NCI-H1436 treated with DMSO at 0.1 percent for 48 hours (cell line): Measurements from ENCODE around the gene NOP56.
"Not testable (repeated sequence)": the region's sequence is repeated elsewhere in the genome, so short reads cannot be mapped to it uniquely, and the experiment has no call there.

ENCODE experiments used
- DNase-seq: peaks from one replicate; lab custom pipeline; 2025; lab: John Stamatoyannopoulos, UW

NOP56 gene

DNA sequence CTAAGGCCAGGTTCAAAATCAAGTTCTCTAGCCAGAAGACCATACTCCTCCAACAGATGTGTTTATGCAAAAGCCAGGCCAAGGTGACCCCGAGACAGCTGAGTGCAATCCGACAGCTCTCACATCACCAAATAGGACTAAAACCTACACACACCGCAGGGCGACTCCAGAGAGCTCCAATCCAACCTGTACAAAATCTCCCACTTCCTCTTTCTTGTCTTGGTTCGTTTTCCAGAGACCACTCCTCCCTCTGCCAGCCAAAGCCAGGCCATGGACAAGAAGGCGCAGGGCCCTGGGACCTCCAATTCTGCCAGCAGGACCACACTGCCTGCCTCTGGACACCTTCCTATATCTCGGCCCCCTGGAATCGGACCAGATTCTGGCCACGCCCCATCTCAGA is 11.5 kb upstream of the NOP56 start:
- no peak for DNase-seq

DNA sequence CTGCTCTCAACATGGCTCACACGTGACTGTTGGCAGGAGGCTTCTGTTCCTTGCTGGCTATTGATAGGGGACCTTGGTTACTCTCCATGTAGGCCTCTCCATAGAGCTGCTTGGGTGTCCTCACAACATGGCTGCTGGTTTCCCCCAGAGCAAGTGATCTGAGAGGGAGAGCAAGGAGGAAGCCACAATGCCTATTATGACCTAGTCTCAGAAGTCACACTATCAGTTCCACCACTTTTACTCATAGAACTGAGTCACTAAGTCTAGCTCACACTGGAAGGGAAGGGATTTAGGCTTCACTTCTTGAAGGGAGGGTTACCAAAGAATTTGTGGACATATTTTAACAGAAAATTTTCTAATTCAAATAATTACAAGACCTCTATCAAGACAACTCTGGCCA is 8.7 kb upstream of the NOP56 start:
- no peak for DNase-seq

DNA sequence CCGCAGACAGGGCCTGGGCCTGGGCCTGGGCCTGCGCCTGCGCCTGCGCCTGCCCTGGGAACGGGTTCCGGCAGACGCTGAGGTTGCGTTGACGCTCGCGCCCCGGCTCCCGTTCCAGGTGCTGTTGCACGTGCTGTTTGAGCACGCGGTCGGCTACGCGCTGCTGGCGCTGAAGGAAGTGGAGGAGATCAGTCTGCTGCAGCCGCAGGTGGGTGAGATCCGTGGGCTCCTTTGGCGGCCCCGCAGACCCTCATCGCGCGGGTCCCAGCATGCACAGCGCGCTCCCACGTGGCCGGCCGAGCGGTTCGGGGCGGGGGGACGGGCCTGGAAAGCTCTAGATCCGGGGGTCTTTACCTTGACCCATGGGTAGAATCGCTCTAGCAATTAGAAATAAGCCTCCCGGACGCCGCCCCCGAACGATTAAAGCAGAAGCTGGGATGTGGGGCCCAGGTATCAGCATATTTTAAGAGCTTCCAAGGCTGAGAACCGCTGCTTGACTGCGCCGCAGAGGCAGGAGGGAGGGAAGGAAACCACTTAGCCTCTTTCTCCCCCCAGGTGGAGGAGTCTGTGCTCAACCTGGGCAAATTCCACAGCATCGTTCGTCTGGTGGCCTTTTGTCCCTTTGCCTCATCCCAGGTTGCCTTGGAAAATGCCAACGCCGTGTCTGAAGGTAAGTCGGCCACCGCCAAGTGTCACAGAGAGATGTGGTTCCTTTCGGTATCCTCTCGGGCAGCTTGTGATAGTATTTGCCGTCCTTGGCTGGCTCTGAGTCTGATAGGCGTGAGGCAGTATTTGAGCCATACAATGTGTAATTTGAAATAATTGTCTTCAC is 508 bp downstream of the NOP56 start:
- DNase-seq = no peak

DNA sequence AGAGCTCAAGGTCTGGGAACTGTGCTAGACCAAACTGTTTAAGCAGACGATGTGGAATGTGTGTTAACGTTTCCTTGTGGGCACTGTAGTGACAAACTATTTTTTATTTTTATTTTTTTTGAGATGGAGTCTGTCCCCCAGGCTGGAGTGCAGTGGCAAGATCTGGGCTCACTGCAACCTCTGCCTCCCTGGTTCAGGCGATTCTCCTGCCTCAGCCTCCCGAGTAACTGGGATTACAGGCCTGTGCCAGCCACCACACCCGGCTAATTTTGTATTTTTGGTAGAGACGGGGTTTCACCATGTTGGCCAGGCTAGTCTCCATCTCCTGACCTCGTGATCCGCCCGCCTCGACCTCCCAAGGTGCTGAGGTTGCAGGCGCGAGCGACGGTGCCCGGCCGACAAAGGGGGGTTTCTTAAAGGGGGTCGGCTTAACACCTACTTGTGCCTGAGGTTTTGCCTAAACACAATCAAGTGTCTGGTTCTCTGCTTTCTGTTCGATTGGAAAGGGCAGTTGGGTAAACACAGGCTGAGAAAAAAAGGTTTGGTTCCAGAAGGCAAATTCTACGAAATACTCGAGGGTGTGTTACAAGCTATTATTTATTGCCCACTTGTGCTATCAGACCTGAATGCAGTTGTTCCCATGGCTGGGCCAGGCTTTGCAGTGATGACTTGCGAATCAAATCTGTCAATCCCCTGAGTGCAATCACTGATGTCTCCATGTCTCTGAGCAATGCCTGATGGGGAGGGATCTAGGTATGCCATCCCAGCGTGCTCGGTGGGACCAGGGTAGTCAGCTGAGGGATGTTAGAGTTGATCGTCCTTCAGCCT is 1.3 kb downstream of the NOP56 start:
- no peak for DNase-seq

DNA sequence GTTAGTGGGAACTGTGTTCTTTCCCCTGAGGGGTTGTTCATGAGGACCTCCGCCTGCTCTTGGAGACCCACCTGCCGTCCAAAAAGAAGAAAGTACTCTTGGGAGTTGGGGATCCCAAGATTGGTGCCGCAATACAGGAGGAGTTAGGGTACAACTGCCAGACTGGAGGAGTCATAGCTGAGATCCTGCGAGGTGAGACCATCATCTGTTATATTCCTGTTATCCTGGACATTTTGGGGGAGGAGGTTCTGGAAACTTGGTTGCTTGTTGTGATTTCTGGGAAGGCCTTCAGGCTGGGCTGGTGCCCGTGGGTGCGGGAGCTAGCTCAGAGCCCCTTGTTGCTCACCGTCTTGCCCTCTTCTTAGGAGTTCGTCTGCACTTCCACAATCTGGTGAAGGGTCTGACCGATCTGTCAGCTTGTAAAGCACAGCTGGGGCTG is 2.0 kb downstream of the NOP56 start:
- DNase-seq = no peak

DNA sequence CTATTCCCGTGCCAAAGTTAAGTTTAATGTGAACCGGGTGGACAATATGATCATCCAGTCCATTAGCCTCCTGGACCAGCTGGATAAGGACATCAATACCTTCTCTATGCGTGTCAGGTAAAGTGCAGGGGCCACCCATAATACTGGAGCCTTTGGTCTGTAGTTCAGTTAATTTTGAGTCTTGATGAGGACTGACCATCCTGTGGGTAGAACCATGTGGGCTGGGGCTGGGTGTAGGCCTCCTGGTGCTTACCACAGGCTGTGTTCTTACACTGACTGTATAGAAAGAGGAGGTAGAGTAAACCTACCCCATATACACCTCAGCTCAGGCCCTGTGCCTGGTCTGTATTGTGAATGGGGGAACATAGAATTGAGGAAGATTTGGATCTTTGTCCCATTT is 2.4 kb downstream of the NOP56 start:
- no peak for DNase-seq

DNA sequence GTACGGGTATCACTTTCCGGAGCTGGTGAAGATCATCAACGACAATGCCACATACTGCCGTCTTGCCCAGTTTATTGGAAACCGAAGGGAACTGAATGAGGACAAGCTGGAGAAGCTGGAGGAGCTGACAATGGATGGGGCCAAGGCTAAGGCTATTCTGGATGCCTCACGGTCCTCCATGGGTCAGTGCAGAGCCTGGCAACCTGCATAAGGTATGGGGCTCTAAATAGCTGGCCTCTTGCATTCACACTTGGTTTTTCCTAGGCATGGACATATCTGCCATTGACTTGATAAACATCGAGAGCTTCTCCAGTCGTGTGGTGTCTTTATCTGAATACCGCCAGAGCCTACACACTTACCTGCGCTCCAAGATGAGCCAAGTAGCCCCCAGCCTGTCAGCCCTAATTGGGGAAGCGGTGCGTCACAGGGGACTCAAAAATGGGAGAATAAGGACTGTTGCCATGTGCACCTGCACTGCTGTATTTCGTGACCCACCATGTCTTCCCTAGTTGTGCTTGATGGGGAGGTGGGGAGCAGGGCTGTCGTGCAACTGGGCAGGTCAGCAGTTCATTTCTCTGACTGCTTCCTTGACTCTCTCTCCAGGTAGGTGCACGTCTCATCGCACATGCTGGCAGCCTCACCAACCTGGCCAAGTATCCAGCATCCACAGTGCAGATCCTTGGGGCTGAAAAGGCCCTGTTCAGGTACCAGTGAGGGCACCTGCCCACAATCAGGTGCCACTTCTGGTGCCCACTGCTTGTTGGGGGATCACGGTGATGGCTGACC is 3.1 kb downstream of the NOP56 start:
- no peak for DNase-seq

DNA sequence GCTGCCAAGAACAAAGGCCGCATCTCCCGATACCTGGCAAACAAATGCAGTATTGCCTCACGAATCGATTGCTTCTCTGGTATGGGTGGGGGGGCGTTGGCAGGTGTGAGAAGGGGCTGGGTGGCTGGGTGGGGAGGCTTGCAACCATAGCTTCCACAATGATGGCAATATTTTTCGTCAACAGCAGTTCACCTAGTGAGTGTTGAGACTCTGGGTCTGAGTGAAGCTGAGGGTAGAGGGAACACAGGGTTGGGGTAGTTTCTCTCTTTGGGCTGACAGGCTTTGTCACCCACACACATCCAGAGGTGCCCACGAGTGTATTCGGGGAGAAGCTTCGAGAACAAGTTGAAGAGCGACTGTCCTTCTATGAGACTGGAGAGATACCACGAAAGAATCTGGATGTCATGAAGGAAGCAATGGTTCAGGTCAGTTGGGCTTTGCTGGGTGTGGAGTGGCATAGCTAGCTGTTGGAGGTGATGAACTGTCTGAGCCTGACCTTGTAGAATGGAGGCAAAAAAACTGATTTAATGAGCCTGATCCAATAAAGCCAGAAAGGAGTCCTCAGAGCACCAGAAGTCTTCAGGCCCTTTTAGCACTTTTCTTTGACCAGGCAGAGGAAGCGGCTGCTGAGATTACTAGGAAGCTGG is 4.2 kb downstream of the NOP56 start:
- DNase-seq = no peak

DNA sequence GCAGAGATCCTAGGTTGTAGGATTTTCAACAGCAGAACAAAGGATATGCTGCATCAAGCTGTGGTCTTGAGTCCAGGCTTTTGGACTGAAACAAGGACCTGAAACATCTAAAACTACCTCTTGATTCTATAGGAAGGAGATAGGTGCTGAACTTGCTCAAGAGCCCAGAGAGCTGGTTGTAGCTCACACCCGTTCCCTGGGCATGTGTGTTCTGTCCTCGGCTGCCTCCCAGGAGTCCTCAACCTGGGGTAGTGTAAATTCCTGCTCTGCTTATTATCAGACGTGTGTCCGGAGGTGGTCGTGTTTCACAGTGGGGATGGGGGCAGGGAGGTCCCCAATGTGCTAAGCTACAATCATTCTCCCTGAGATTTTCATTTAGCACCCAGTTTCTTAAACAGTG is 4.8 kb downstream of the NOP56 start:
- no peak for DNase-seq

DNA sequence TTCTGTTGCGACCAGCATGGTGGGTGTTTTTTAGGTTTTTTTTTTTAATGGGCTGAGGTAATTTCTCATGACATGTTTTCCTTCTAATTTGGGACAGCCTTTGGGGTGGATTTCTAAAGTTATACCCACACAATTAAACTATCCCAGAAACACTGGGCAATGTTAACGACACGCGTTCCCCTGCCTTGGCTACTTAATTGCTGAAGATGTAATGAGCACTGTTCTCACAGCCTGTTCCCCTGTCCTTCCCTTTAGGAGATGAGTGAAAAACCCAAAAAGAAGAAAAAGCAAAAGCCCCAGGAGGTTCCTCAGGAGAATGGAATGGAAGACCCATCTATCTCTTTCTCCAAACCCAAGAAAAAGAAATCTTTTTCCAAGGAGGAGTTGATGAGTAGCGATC is 5.2 kb downstream of the NOP56 start:
- no peak for DNase-seq

DNA sequence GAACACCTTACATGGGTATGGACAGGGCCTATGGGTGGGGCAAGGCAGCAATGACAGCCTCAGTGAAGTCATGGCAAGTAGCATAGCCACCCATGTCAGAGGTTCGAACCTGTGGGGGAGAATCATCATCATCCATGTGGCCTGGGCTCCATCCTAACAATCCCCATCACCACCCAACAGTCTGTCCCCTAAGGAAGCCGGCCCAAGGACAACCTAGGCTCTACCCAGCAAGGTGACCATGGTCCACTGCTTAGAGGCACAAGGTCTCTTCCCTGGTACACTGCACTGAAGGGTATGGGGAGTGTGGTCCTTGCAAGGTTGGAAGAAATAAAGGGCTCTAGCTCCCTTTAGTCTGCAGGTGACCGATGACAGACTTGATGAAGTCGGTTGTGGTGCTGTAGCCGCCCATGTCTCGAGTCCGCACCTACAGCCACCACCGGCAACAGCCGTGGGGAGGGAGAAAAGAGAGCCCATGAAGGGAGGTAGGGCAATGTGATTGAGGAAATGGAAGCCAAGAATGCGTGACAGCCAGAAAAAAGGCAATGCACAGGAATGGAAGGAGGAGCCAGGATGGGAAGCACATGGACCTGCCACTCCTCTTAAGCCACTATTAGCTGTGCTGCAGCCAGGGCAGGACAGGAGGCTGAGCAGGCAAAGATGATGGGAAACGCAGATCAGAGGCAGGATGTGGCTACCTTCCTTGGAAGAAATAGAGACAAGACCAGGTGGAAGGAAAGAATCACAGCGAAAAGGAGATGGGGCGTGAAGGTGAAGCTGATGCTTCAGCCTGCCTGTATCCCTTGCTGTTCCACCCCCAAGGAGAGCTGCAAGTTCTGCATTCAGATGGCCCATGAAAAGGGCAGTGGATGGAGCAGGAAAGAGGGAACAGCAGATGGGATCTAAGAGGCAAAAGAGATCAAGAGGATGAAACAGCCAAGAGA is 6.3 kb downstream of the NOP56 start:
- DNase-seq = no peak

DNA sequence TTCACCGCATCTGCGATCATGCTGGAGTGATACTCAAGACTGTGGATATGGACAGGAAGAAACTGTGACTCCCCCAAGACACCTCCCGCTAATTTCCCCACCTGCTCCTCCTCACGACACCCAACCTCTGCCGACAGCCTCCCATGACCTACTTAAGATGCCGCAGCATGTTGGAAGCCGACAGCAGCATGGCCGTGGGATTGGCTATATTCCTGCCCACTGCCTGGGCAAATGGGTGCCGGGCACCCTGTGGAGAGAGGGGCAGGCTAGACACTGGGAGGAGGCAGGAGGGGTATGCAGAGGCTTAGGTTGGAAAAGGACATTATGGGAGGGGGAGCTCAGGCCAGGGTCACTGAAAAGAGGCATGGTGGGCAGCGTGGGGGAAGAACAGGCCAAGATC is 7.1 kb downstream of the NOP56 start:
- no peak for DNase-seq

DNA sequence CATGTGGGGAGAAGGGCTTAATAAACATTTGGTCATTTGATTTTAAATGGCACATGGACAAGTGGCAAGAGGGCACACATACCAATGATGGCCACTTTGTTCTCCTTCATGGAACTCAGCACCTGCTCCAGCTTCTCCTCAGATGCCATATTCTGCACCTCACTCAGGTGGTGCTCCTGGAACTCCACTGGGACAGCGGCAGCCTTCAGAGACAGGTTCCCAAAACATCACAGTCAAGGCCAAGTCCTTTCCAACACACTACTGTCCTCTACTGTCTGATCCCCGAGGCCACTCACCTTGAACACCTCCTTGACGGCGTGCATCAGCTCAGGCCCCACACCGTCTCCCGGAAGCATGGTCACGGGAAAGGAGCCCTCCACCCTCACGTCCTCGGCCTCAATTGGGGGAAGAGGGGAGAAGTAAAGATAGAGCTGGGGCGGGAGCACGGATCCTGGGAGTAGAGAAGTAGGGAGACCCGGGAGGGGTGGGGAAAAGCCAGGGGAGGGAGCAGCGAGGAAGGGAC is 11.0 kb downstream of the NOP56 start:
- no peak for DNase-seq

DNA sequence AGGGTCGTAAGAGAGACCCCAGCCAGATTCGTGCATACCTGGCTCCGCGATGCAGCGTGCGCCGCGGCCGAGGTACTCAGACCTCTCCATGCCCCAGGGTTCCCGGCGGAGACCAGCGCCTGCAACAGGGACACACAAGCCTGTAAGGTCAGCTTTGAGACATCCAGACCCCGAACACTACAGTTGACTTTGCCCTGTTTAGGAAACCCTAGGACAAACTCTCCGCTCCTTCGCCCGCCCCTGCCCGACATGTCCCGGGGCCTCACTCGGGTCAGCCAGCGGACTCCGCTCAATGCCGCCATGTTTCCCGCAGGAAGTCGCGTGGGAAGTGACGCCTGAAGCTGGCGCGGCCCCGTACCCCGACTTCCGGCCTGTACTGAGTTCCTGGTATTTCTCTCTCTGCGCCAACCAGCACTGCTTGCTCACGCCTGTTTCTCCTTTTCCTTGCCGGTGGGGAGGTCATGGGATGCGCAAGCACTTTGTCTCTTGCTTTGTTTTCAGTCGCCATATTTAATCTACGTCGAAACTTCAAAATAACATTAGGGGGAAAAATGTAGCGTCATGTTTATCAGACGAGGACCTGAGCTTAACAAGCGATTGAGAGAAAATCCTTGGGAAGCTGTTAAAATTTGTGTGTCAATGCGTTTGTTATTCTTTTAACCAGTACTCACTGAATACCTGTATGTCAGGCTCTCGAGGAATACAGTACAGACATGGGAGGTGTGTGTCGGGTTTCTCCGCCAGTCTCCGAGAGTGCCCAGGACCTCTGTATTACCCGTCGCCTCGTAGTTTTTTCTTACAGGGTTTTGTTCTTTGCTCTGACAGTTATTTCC is 11.7 kb downstream of the NOP56 start, which contains the start of gene IDH3B:
IDH3B (minus strand) TSS at position 330 of the 833 bp plus-strand sequence; CDS start at position 302, 28 bp downstream.
- DNase-seq = peak; percentile 63

DNA sequence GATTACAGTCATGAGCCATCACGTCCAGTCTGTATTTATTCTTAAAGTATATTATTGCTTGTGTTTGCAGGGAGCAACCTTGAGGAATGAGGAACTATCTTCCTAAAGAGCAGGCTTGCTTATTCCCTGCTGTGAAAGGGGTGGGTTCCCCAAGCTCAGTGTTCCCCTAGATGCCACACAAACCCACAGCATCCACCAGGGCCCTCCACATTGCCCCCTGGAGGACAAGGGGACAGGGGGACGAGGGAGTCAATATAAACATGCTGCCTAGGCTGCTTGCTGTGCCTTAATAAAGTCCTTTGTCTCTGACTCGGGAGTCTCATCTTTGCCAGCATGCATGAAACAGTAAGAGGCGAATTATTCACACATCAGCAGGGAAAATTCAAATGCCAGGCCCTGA is 19.5 kb downstream of the NOP56 start:
- DNase-seq = no peak

DNA sequence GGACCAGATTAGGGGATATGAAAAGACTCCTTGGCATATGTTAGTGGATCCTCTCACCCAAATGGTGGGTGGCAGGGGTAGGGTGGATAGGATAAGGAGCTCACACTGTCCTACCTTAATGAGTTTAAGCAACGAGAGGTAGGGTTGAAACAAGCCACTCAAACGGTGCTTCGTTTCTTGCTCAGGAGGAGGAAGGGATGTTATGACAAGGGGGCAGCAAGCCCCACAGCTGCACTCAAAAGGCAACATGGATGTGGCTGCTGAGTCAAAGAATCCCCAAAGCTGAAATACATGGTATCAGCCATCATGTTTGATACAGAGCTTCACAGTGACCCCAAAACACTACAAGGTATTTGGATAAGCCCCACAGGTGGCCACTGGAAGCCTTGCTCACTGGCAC is 20.0 kb downstream of the NOP56 start:
- DNase-seq = no peak

DNA sequence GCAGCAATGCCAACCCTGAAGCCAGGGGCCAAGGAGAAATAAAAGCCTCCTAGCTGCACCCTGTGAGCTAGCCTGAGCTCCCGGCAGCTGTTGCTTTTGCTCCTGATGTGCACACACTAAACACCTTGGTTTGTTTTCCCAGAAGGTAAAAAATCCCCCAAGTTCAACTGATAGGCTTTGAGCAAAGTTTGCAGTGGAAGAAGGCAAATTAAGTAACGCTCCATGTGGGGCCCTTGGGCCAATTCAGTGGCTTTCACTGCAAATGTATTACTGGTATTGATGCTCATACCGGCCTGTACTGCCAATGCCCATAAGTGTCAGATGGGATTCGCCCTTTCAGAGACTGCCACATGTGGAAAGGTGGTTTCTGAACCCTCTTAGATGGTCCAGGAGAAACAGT is 21.0 kb downstream of the NOP56 start:
- no peak for DNase-seq

DNA sequence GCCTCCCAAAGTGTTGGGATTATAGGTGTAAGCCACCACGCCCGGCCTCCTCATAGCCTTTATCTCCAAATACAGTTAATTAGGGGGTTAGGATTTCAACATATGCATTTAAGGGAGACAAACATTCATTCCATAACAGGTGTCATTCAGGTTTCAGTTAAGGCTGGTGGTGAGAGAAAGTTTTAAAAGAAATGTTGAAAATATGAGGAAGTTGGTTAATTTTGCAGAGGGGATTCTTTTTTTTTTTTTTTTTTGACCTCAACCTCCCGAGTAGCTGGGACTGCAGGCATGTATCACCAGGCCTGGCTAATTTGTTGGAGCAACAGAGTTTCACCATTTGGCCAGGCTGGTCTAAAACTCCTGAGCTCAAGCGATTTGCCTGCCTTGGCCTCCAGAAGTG is 27.6 kb downstream of the NOP56 start:
- DNase-seq = no peak

DNA sequence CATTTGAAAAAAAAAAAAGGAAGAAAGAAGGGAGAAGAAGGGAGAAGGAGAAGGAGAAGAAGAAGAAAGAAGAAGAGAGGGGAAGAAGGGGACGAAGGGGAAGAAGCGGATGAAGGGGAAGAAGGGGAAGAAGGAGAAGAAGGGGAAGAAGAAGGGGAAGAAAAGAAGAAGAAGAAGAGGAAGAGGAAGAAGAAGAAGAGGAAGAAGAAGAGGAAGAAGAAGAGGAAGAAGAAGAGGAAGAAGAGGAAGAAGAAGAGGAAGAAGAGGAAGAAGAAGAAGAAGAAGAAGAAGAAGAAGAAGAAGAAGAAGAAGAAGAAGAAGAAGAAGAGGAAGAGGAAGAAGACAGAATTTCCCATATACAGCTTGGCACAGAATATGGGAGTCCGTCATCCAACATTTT is 29.6 kb downstream of the NOP56 start:
- not testable (repeated sequence) for DNase-seq

DNA sequence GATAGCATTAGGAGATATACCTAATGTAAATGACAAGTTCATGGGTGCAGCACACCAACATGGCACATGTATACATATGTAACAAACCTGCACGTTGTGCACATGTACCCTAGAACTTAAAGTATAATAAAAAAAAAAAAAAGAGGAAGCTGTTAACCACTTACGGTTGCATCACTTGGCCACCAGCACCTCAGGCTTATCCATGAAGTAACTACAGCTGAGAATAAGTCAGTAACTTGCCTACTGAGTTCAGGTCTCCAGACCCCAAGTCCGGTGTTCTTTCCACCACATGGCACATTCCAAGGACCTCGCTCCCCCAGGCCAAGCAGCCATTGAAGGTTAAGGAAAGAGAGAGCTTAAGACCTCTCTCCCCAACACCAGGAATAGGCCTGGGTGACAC is 32.4 kb downstream of the NOP56 start:
- not testable (repeated sequence) for DNase-seq
